CD14-positive monocyte (primary cell): Measurements from ENCODE around the gene DENND1A. TPM values are rescaled to one million over a fixed set of nuclear protein-coding genes. Genes with fewer than 3 reads are reported as not detected.
A peak's percentile ranks its signal among the peaks of the same experiment; 100 is the strongest.

Experiments used
- DNase-seq, 3 donors: peaks; one replicate each; pipeline ENCODE4 v3.0.0-alpha.2; 2011 to 2022
- H2AFZ ChIP-seq: 2 replicates; pipeline ENCODE4 v1.6.0; 2012; ENCODE audit warnings: mild to moderate bottlenecking, low read depth, low read length, inconsistent platforms; ENCODE audit not compliant: insufficient read depth, poor library complexity, severe bottlenecking
- H3K27ac ChIP-seq, 2 donors: 1 replicate in 1 of 2; 2 replicates in 1 of 2; pipeline ENCODE4 v1.5.1; 2012 to 2013; ENCODE audit warnings: low read length in 2 of 2, control low read depth in 1 of 2, inconsistent platforms in 1 of 2, low read depth in 1 of 2, mild to moderate bottlenecking in 1 of 2
- H3K27me3 ChIP-seq, 2 donors: one replicate each; pipeline versions ENCODE4 v1.6.0 to v1.6.1; 2011 to 2013; ENCODE audit warnings: low read length in 2 of 2; ENCODE audit not compliant: control insufficient read depth in 2 of 2, insufficient read depth in 2 of 2
- H3K36me3 ChIP-seq, 2 donors: replicated peaks in 1 of 2; 1 replicate in 1 of 2; 2 replicates in 1 of 2; pipeline versions ENCODE4 v1.5.1 to v1.6.1; 2012 to 2013; ENCODE audit warnings: low read length in 2 of 2, control low read depth in 1 of 2, inconsistent platforms in 1 of 2, mild to moderate bottlenecking in 1 of 2; ENCODE audit not compliant: insufficient read depth in 2 of 2, control insufficient read depth in 1 of 2
- H3K4me1 ChIP-seq, 2 donors: 1 replicate in 1 of 2; 2 replicates in 1 of 2; pipeline versions ENCODE4 v1.5.1 to v1.6.1; 2012 to 2013; ENCODE audit warnings: low read length in 2 of 2, control low read depth in 1 of 2, inconsistent platforms in 1 of 2, mild to moderate bottlenecking in 1 of 2, moderate library complexity in 1 of 2; ENCODE audit not compliant: insufficient read depth in 2 of 2, control insufficient read depth in 1 of 2
- H3K4me2 ChIP-seq: replicated peaks from 2 replicates; pipeline ENCODE3; 2012; ENCODE audit warnings: low read length, moderate library complexity, mild to moderate bottlenecking; ENCODE audit not compliant: poor library complexity, severe bottlenecking; ENCODE audit errors: extremely low read depth
- H3K4me3 ChIP-seq, 3 experiments: fragments of 200-600 bp in 1 of 3; sonication (generic) in 1 of 3; replicated peaks in 1 of 3; 1 replicate in 2 of 3; 2 replicates in 1 of 3; pipeline ENCODE4 v1.5.1; 2011 to 2013; ENCODE audit warnings: low read length in 3 of 3, mild to moderate bottlenecking in 3 of 3, control low read depth in 2 of 3, low read depth in 2 of 3, inconsistent platforms in 1 of 3, moderate library complexity in 1 of 3
- H3K79me2 ChIP-seq: 2 replicates; pipeline ENCODE4 v1.6.0; 2012; ENCODE audit warnings: mild to moderate bottlenecking, control low read depth, inconsistent platforms, low read length, moderate library complexity; ENCODE audit not compliant: insufficient read depth
- H3K9ac ChIP-seq: 2 replicates; pipeline ENCODE4 v1.6.0; 2017; ENCODE audit warnings: low read length, mild to moderate bottlenecking; ENCODE audit not compliant: insufficient read depth, poor library complexity, severe bottlenecking
- H3K9me3 ChIP-seq, 2 donors: replicated peaks in 1 of 2; 1 replicate in 1 of 2; 2 replicates in 1 of 2; pipeline versions ENCODE4 v1.5.1 to v1.6.1; 2012 to 2013; ENCODE audit warnings: low read length in 2 of 2, control low read depth in 1 of 2; ENCODE audit not compliant: control insufficient read depth in 1 of 2, insufficient read depth in 1 of 2
- H4K20me1 ChIP-seq: 2 replicates; pipeline ENCODE4 v1.6.0; 2012; ENCODE audit warnings: mild to moderate bottlenecking, low read length, control low read depth, moderate library complexity; ENCODE audit not compliant: insufficient read depth
- H3K27ac Mint-ChIP-seq, 7 donors: one replicate each; pipeline ENCODE4 v1.8.0; 2020; ENCODE audit warnings: mild to moderate bottlenecking in 7 of 7, mixed read lengths in 7 of 7, moderate library complexity in 6 of 7, inconsistent platforms in 2 of 7
- H3K27me3 Mint-ChIP-seq, 3 donors: one replicate each; pipeline ENCODE4 v1.8.0; 2021 to 2022; ENCODE audit warnings: low read depth in 3 of 3, mild to moderate bottlenecking in 3 of 3, mixed read lengths in 3 of 3, moderate library complexity in 3 of 3, inconsistent platforms in 1 of 3
- H3K36me3 Mint-ChIP-seq, 2 donors: one replicate each; pipeline ENCODE4 v1.8.0; 2020; ENCODE audit warnings: mixed read lengths in 2 of 2, inconsistent platforms in 1 of 2, mild to moderate bottlenecking in 1 of 2
- H3K4me1 Mint-ChIP-seq: one replicate; pipeline ENCODE4 v1.8.0; 2020; ENCODE audit warnings: mild to moderate bottlenecking, mixed read lengths
- H3K4me3 Mint-ChIP-seq, 2 donors: one replicate each; pipeline ENCODE4 v1.8.0; 2020; ENCODE audit warnings: mild to moderate bottlenecking in 2 of 2, mixed read lengths in 2 of 2, moderate library complexity in 1 of 2
- H3K9me3 Mint-ChIP-seq, 7 donors: one replicate each; pipeline ENCODE4 v1.8.0; 2020 to 2022; ENCODE audit warnings: mixed read lengths in 7 of 7, mild to moderate bottlenecking in 6 of 7, moderate library complexity in 6 of 7, inconsistent platforms in 2 of 7
- WGBS: methylation state at CpG from one replicate; pipeline ENCODE4 v1.1.5; 2013; ENCODE audit warnings: missing lambda C conversion rate; ENCODE audit not compliant: insufficient coverage; 5-methylcytosine and 5-hydroxymethylcytosine counted together
- intact Hi-C, 2 donors: fragments of 100-400 bp; cut with micrococcal nuclease; formaldehyde crosslinking; loops; one replicate each; pipeline versions ENCODE4 v1.15.0 to v1.15.1; 2023
- polyA plus RNA-seq, 3 donors: library from polyadenylated mRNA; depleted of rRNA in 1 of 3; unstranded in 2 of 3; stranded (reverse) in 1 of 3; fragments of 300-500 nt in 2 of 3; fragments of >200 nt in 1 of 3; fragmentation: Illumina TruSeq in 2 of 3; gene quantifications; 1 replicate in 2 of 3; 2 replicates in 1 of 3; pipeline ENCODE4 v1.2.3, GENCODE V29; 2012 to 2021
- TF ChIP-seq, protein P1 (sequence below): fragments of 200-600 bp; IDR thresholded peaks from one replicate; pipeline ENCODE4 v1.8.0; 2022; ENCODE audit warnings: antibody characterized with exemption, mild to moderate bottlenecking

The DENND1A gene
- polyA plus RNA-seq, 3 donors: 24.8 to 73.0 (median 29.4) TPM

DNA sequence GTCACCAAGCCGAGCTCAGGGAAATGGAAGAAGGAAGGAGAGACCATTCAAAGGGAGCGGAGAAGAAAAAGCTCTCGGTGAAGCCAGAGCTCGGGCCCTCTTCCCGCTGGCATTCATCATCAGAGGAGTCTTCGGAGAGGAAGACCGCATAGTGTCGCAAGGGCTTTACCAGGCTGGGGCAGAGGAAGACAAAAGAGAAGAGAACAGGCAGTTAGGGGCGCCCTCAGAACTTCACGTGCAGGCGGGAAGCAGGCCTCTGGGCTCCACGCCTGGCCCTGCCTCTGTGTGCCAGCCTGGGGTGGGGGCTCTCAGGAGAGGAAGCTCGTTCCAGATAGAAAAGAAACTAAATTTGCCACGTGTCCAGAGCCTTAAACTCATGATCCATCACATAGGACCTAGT is 542.2 kb downstream of the DENND1A start:
- H3K27ac Mint-ChIP-seq: peak overlapping the region in 2 of 7 donors; percentile 26 to 77
- Histone ChIP-seq H3K9me3 (no peaks in the 10 kb centered on the region), H3K36me3 (peaks cover 21 to 28% of the 10 kb centered on the region in 2 donors), H2AFZ (no peak overlapping the region), H3K9ac (peak overlapping the region; percentile 4), H3K4me1 (peaks cover 30% of the 10 kb centered on the region in 2 donors), H4K20me1 (peaks cover 63% of the 10 kb centered on the region), H3K27me3 (no peaks in the 10 kb centered on the region), H3K4me3 (no peak overlapping the region), H3K79me2 (no peaks in the 10 kb centered on the region), H3K4me2 (no peak overlapping the region), H3K27ac (no peak overlapping the region)
- peaks cover 0 to 2% (median 0%) of the 10 kb centered on the region in 7 donors for H3K9me3 Mint-ChIP-seq
- intact Hi-C loops: no loop called here
- H3K36me3 Mint-ChIP-seq: peaks cover 26 to 42% of the 10 kb centered on the region in 2 donors
- peaks cover 0 to 1% (median 0%) of the 10 kb centered on the region in 3 donors for H3K27me3 Mint-ChIP-seq
- H3K4me3 Mint-ChIP-seq: peak overlapping the region in 1 of 2 donors; percentile 11
- H3K4me1 Mint-ChIP-seq: peaks cover 32% of the 10 kb centered on the region
- DNase-seq: peak; percentile 7 to 35 (median 24)
- TF ChIP-seq, protein P1, sequence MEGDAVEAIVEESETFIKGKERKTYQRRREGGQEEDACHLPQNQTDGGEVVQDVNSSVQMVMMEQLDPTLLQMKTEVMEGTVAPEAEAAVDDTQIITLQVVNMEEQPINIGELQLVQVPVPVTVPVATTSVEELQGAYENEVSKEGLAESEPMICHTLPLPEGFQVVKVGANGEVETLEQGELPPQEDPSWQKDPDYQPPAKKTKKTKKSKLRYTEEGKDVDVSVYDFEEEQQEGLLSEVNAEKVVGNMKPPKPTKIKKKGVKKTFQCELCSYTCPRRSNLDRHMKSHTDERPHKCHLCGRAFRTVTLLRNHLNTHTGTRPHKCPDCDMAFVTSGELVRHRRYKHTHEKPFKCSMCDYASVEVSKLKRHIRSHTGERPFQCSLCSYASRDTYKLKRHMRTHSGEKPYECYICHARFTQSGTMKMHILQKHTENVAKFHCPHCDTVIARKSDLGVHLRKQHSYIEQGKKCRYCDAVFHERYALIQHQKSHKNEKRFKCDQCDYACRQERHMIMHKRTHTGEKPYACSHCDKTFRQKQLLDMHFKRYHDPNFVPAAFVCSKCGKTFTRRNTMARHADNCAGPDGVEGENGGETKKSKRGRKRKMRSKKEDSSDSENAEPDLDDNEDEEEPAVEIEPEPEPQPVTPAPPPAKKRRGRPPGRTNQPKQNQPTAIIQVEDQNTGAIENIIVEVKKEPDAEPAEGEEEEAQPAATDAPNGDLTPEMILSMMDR: no peak
- 9% methylated on average over 14 of the region's 14 CpGs for WGBS

DNA sequence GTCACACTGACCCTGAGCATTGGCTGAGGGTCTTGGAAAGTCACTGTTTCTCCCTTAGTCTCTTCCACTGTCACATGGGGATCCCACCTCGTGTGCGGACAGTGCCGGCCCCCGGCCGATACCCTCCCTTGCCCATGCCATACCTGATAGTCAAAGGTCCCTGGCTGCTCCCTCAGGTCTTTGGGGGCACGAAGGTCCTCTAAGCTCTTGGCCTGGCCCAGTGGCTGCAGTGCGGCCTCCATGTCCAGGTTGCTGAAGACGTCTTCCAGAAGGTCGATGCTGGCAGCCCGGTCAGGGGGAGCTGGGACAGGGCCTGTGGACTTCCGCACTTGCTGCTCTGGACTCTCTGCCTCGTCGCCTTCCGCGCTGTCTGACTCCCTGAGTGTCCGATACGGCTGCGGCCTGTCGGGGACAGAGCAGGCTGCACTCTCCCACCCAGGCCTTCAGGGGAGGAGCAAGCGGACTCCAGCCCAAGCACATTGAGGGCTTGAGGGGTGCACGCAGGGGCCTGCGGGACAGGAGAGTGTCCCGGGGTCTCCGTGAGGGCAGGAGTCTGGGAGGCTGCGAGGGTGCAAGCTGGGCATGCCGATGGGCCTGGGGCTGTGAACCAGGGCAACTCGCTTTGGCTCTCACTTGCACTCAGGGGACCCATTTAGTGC is 546.3 kb downstream of the DENND1A start:
- peaks cover 33 to 58% of the 10 kb centered on the region in 2 donors for H3K36me3 Mint-ChIP-seq
- no peak for DNase-seq
- TF ChIP-seq, protein P1: no peak
- Histone ChIP-seq H3K9ac (no peak overlapping the region), H3K9me3 (no peaks in the 10 kb centered on the region), H3K4me1 (peaks cover 14 to 15% of the 10 kb centered on the region in 2 donors), H2AFZ (no peak overlapping the region), H3K27ac (no peak overlapping the region), H3K36me3 (peaks cover 36 to 45% of the 10 kb centered on the region in 2 donors), H4K20me1 (peaks cover 40% of the 10 kb centered on the region), H3K4me2 (no peak overlapping the region), H3K27me3 (no peaks in the 10 kb centered on the region), H3K79me2 (no peaks in the 10 kb centered on the region), H3K4me3 (no peak overlapping the region)
- H3K27ac Mint-ChIP-seq: peak overlapping the region in 1 of 7 donors; percentile 7
- peaks cover 0 to 4% (median 0%) of the 10 kb centered on the region in 3 donors for H3K27me3 Mint-ChIP-seq
- H3K4me3 Mint-ChIP-seq: no peak overlapping the region
- H3K4me1 Mint-ChIP-seq: peaks cover 16% of the 10 kb centered on the region
- H3K9me3 Mint-ChIP-seq: peaks cover 0 to 2% (median 0%) of the 10 kb centered on the region in 7 donors
- 90% methylated on average over 26 of the region's 27 CpGs for WGBS
- intact Hi-C loops: no loop called here
